ENCODE results near the gene CAMTA1. TPM values are rescaled to one million over a fixed set of nuclear protein-coding genes. Genes with fewer than 3 reads are reported as not detected.

CAMTA1 gene
- total RNA-seq, 1 experiment from 2014 or later: 69.5 TPM

GRCh38 chr1:7248549-7249199 lies 463.4 kb downstream of the CAMTA1 start:
- no peak for ATAC-seq
- RAD21 ChIA-PET (ENCODE audit: low non-redundant PET in 1 of 2, low total read pairs in 2 of 2, uncharacterized antibody in 2 of 2, unreplicated experiment in 2 of 2): no interaction called here
- H3K36me3 ChIP-seq (ENCODE audit: control insufficient read depth in 1 of 2, insufficient read depth in 2 of 2, low read length in 2 of 2): no peaks in the 10 kb centered on the region
- no peak overlapping the region for H3K27ac ChIP-seq (ENCODE audit: low read depth, low read length)
- no peaks in the 10 kb centered on the region for H3K9me3 ChIP-seq (ENCODE audit: control insufficient read depth in 1 of 2, insufficient read depth in 1 of 2, low read depth in 1 of 2, low read length in 2 of 2)
- CTCF ChIA-PET: no interaction called here
- no peak overlapping the region for H2AFZ ChIP-seq (ENCODE audit: low read depth, low read length, poor library complexity, severe bottlenecking)
- H4K20me1 ChIP-seq (ENCODE audit: insufficient read depth): no peaks in the 10 kb centered on the region
- POLR2A ChIA-PET: no interaction called here
- H3K79me2 ChIP-seq (ENCODE audit: insufficient read depth, low read length): no peaks in the 10 kb centered on the region
- H3K9me2 ChIP-seq (ENCODE audit: insufficient read depth): no peaks in the 10 kb centered on the region
- BruUV-seq (replicated peaks): no TSS peak
- H3K4me1 ChIP-seq (ENCODE audit: control insufficient read depth in 1 of 2, insufficient read depth in 2 of 2, low read length in 2 of 2): no peaks in the 10 kb centered on the region
- H3K27me3 ChIP-seq (ENCODE audit: insufficient read depth, low read length): no peaks in the 10 kb centered on the region
- intact Hi-C loops (cut with micrococcal nuclease): no loop called here
- no peak overlapping the region for H3K4me3 ChIP-seq (replicated peaks in 1 of 2; ENCODE audit: low read depth in 1 of 2, low read length in 2 of 2)
- DNase-seq (ENCODE audit: low read depth, low spot score): no peak
- H3K4me2 ChIP-seq (ENCODE audit: low read length): no peak overlapping the region
- no peak overlapping the region for H3K9ac ChIP-seq (ENCODE audit: low read length)
- TF ChIP-seq EGR1 (IDR thresholded peaks at IDR 0.05; ENCODE audit: low read depth): no peak
- TF ChIP-seq FOSL1 (IDR thresholded peaks at IDR 0.05; ENCODE audit: low read depth): no peak
- no peak for TF ChIP-seq SP1 (IDR thresholded peaks at IDR 0.05; ENCODE audit: low read depth)
- no peak for TF ChIP-seq POLR2A (IDR thresholded peaks at IDR 0.05; ENCODE audit: borderline replicate concordance, extremely low read depth, insufficient read depth, insufficient read length)
- no peak for TF ChIP-seq JUND (IDR thresholded peaks at IDR 0.05)
- TF ChIP-seq ZBTB33 (IDR thresholded peaks at IDR 0.05; ENCODE audit: extremely low read depth, insufficient replicate concordance, low read length): no peak
- TF ChIP-seq REST (IDR thresholded peaks at IDR 0.05; ENCODE audit: low read depth): no peak
- no peak for TF ChIP-seq POLR2AphosphoS5 (IDR thresholded peaks at IDR 0.05; ENCODE audit: low read depth, low read length)
- TF ChIP-seq ELF1 (IDR thresholded peaks at IDR 0.05; ENCODE audit: borderline replicate concordance, low read depth): no peak
- no peak for TF ChIP-seq ZNF274 (IDR thresholded peaks at IDR 0.05; ENCODE audit: low read depth, low read length)
- TF ChIP-seq ZFX (IDR thresholded peaks at IDR 0.05): no peak
- TF ChIP-seq EZH2 (IDR thresholded peaks at IDR 0.05): no peak

Data from HCT116 (cell line).